Measurements from ENCODE around the gene AMIGO3.

The AMIGO3 gene

DNA sequence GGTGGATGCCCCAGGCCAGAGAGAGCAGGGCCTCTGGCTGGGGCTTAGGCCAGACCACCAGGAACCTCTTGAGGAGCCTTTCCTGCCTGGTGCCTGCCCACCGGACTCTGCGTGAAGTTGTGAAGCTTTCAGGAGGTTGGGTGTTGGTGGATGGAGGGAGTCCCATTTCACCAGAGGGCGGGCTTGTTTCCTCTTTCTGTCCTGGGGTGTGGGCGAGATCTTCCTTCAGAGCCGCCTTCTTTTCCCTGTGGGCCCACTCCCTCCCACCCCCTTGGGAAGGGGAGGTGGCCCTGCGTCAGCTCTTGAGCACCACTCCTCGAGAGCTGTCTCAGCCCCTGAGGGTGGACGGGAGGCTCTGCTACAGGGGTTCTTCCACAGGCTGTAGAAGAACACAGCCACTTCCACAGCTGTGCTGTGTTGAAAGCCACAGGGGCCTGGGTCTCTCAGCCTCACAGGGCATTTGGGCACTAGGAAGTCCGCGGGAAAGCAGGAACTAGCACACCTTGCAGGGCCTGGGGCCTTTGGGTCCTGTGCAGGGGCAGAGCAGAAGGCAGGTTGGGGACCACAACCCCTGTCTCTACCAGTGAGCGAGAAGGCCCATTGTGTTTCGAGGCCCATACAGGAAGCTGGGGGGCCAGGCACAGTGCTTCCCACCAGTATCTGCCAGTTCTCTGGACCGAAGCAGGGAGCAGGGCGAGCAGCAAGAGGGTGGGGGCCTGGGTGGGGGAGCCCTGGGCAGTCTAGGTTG is 2.1 kb downstream of the AMIGO3 start:
- POLR2A ChIA-PET (ENCODE audit: low non-redundant PET) = no interaction called here
- H3K27ac ChIP-seq = 0 out of 2 replicates have a peak overlapping the region, but pooled peaks have one; percentile 0
- CTCF ChIA-PET = no interaction called here
- no peak for TF ChIP-seq CTCF (conservative IDR thresholded peaks at IDR 0.05; ENCODE audit: low read depth)
- no peak for DNase-seq (ENCODE audit: low spot score)

DNA sequence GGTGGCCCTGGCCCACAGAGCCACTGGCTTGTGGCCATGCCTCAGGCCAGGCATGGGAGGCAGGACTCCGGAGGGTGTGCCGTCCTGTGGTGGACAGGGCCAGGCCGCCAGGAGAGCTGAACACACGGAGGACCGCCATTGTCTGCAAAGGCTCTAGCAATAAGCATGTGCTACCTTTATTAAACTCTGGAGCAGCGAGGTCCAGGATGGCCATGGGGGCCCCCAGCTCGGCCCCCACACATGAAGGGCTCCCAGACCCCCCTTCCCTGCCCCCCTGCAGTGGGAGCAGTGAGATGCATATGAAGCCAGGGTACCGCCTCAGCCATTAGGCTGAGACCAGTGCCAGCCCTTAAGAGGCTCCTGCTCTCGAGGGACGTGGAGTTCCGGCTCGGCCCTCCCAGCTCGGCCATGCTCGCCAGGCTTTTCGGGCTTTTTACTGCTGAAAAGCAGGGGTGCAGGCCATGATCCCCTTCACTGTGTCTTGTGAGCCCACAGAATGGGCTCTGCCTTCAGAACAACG is 2.7 kb downstream of the AMIGO3 start:
- DNase-seq (ENCODE audit: low spot score) = no peak
- 0 out of 2 replicates have a peak overlapping the region, but pooled peaks have one; percentile 0 for H3K27ac ChIP-seq
- CTCF ChIA-PET = interaction anchor here (0.6 kb wide), 1 partner anchor 30 kb away, joined by 3 read pairs; no protein-coding TSS in a partner anchor
- TF ChIP-seq CTCF (conservative IDR thresholded peaks at IDR 0.05; ENCODE audit: low read depth) = no peak
- POLR2A ChIA-PET (ENCODE audit: low non-redundant PET) = no interaction called here

- ChIA-PET POLR2A (ENCODE audit: low non-redundant PET) (no interaction called here), CTCF (interaction anchor here (0.6 kb wide), 1 partner anchor 29 kb away, joined by 3 read pairs; no protein-coding TSS in a partner anchor)
Measured at GRCh38 chr3:49716169-49716568, 3.3 kb downstream of the AMIGO3 start.

DNA sequence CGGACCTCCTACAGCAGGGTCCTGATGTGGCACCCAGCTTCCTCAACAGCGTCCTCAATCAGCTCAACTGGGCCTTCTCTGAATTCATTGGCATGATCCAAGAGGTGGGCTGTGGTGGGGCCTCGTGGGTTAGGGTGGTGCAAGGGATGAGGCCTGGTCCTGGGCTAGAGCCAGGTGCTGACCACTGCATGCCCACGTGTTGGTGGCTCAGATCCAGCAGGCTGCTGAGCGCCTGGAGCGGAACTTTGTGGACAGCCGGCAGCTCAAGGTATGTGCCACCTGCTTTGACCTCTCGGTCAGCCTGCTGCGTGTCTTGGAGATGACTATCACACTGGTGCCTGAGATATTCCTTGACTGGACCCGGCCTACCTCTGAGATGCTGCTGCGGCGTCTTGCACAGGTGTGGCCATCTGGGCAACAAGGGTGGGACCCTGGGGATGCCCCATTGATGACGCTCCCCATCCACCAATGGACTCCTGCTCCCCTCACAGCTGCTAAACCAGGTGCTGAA is 3.8 kb downstream of the AMIGO3 start:
- POLR2A ChIA-PET (ENCODE audit: low non-redundant PET) = no interaction called here
- CTCF ChIA-PET = no interaction called here

More at GRCh38 chr3:49716169-49716568, 3.3 kb downstream of the AMIGO3 start:
- H3K27ac ChIP-seq = no peak overlapping the region
- DNase-seq (ENCODE audit: low spot score) = no peak
- TF ChIP-seq CTCF (conservative IDR thresholded peaks at IDR 0.05; ENCODE audit: low read depth) = no peak

DNA sequence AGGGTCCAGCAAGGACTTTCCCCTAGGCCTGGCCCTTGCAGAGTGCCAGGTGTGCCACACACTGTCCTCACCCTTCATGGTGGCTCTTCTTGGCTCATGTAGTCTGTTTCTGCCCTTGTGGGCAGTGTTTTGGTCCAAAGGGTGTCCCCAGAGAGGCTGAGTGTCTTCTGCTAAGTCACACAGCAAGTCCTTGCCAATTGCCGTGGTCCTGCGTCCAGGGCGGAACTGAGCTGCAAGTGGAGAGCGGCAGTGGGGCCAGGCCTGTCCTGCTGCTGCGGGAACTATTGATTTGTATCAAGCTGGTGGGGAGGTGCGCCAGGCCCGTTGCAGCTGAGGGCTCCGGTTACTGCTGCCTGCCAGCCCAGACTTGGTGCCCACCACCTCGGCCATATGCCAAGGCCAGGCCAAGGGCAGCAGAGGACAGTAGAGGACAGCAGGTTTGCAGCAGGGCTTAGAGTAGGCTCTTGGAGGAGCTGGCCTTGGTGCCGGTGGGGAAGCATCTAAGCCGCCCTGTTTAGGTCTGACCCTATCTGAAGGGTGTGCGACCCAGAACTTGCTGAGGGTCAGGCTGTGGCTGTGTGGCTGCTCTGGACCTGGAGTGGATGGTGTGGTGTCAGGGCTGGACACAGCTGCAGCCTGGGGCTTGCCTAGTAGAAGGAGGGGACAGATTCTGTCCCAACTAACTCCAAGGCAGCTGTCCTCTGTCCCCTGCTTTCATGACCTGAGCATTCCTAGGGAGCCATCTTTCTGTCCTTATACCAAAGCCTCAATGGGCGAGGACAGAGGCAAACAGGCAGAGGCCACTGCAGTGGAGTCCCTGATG is 4.5 kb downstream of the AMIGO3 start:
- H3K27ac ChIP-seq = no peak overlapping the region
- no peak for TF ChIP-seq CTCF (conservative IDR thresholded peaks at IDR 0.05; ENCODE audit: low read depth)
- CTCF ChIA-PET = no interaction called here
- POLR2A ChIA-PET (ENCODE audit: low non-redundant PET) = no interaction called here
- DNase-seq (ENCODE audit: low spot score) = no peak

More for the DNA sequence above, 3.8 kb downstream of the AMIGO3 start:
- no peak for TF ChIP-seq CTCF (conservative IDR thresholded peaks at IDR 0.05; ENCODE audit: low read depth)
- no peak overlapping the region for H3K27ac ChIP-seq
- DNase-seq (ENCODE audit: low spot score) = no peak

DNA sequence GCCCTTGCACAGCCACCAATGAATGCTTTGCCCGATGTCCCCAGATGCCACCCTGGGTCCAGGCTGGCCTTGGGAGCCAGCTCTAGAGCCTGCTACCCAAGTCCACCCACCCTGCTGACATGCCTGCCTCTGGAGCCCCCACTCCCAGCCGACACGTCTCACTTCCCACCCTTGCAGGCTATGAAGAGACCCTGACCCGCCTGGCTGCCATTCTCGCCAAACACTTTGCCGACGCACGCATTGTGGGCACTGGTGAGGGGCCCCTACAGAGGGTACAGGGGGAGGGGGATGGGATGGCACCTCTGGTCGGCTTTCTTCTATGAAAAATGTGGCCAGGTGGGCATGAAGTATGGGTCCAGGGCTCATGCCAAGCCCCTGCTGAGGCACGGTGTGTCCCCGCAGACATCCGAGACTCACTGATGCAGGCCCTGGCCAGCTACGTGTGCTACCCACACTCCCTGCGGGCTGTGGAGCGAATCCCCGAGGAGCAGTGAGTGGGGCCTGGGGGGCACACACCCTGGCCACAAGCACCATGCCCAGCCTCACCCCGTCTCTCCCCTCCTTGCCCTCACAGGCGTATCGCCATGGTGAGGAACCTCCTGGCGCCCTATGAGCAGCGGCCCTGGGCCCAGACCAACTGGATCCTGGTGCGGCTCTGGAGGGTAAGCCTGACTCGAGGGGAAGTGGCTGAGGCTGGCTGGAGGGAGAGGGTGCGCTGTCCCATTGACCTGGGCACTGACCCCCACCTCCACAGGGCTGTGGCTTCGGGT is 6.0 kb downstream of the AMIGO3 start:
- POLR2A ChIA-PET (ENCODE audit: low non-redundant PET) = no interaction called here
- CTCF ChIA-PET = no interaction called here
- H3K27ac ChIP-seq = peak overlapping the region; percentile 33
- no peak for TF ChIP-seq CTCF (conservative IDR thresholded peaks at IDR 0.05; ENCODE audit: low read depth)
- DNase-seq (ENCODE audit: low spot score) = no peak

Measured in RWPE1 (cell line).